NCI-H2081 (cell line): Measurements from ENCODE around the gene CUX1.
"Not testable (repeated sequence)": the region's sequence is repeated elsewhere in the genome, so short reads cannot be mapped to it uniquely, and the experiment has no call there.

ENCODE experiments used
- DNase-seq, 2 experiments: peaks; one replicate each; lab custom pipeline; 2025; lab: John Stamatoyannopoulos, UW

Gene CUX1

GRCh38 chr7:102099474-102099873 lies 282.0 kb downstream of the CUX1 start:
- no peak for DNase-seq

GRCh38 chr7:102101111-102101551 lies 283.7 kb downstream of the CUX1 start:
- DNase-seq: no peak

DNA sequence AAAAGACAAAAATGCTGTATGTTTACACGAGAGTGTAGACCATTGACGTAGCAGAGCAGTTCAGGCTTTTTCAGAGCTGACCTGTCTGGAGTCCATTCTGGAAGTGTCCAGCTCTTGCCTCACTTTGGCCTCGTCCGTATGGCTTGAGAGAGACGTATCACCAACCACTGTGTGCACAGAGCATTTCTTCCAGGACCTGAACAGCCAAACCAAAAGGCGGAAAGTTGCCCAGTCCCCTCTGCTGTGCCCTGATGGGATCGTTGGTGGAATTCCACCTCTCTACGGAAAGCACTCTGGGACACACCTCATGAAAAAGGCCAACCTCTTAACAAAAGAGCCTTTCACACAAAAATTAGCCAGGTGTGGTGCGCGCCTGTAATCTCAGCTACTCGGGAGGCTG lies 284.5 kb downstream of the CUX1 start:
- no peak for DNase-seq

- no peak for DNase-seq
Observed at GRCh38 chr7:102103027-102103372, 285.6 kb downstream of the CUX1 start.

DNA sequence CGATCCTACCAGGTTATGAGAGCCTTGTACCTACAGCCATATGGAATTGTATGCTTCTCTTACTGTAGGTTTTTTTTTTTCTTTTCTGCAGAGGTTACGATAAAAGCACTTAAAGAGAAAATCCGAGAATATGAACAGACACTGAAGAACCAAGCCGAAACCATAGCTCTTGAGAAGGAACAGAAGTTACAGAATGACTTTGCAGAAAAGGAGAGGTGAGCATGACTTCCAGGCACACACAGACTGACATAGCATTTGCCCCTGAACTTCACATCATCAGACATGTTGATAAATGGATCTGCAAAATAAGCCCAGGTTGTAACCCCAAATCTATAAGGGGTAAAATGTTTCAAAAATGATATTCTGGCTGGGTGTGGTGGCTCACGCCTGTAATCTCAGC lies 286.8 kb downstream of the CUX1 start:
- no peak for DNase-seq

DNA sequence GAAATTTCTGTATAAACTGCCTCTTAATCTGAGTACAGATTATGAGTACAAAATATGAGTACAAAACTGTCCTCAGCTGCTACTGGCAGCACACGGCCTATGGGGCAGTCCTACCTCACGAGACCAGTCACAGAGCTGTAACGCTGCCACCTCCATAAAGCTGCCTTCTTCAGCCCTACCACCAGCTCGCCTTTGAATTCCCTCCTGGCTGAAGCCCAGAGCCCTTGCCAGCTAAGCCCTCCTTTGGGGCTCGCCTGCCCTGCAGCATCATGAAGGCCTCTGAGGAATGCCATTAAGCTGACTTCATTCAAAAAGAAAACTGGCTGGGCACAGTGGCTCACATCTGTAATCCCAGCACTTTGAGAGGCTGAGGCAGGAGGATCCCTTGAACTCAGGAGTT lies 289.2 kb downstream of the CUX1 start:
- no peak for DNase-seq

- DNase-seq: no peak
Observed at GRCh38 chr7:102107474-102108104, 290.2 kb downstream of the CUX1 start.

DNA sequence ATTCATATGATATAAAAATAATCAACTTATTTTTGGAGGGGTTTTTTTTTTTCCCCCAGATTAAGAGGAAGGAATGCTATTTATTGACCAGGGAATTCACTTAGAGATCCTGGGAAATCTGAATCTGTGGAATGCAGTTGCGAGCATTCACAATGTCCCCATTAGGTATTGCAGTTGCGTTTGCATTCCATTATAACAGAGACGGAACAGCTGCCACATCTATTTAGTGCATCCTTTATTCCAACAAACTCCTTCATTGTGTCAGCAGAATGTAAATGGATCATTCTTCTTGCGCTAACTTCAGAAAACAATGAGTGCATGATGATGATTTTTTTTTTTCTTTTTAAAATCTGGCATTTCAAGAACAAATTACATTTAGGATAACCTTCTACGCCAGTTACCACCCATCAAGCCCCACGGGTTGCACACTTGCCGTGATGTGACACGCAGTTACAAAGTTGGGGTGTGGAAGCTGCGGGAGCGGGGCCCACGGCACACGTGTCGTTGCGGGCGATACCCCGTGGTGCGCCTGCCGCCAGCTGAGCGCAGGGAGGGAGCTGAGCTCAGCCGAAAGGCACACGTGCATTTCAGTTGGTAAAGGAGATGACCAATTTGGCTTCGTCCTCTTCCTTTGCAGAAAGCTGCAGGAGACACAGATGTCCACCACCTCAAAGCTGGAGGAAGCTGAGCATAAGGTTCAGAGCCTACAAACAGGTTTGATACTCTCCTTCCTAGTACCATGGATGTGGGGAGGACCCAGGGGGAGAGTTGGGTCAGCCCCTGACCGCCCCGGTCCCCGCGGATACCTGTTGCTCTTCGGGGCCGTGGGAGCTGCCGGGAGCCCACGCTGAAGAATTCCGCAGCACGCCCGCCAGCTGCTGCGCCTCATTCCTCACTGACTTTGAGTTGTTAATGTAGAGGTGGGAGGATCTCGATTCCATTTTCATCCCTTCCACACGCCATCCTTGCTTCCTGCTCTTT lies 293.9 kb downstream of the CUX1 start:
- no peak for DNase-seq

- no peak for DNase-seq
Observed at GRCh38 chr7:102115181-102115580, 297.8 kb downstream of the CUX1 start.

DNA sequence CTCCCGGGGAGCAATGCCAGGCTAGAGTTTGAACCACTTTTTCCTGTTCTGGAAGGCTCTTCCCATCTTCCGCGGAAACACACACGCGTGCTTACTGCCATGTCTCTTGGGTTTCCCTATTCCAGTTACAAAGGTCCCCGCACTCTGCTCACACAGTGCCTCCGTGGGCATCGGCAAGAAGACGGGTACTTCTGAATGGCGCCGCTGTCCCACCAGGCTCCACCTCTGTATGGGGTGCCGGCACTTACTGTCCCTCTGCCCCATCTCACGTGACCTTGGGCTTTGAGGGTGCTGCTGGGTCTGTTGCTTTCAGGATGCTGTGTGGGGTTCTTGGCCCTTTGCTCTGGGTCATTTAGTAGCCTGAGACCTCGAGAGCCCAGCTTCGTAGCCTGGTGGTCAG lies 298.5 kb downstream of the CUX1 start:
- no peak for DNase-seq

- DNase-seq: no peak
Observed at GRCh38 chr7:102117743-102118142, 300.3 kb downstream of the CUX1 start.

DNA sequence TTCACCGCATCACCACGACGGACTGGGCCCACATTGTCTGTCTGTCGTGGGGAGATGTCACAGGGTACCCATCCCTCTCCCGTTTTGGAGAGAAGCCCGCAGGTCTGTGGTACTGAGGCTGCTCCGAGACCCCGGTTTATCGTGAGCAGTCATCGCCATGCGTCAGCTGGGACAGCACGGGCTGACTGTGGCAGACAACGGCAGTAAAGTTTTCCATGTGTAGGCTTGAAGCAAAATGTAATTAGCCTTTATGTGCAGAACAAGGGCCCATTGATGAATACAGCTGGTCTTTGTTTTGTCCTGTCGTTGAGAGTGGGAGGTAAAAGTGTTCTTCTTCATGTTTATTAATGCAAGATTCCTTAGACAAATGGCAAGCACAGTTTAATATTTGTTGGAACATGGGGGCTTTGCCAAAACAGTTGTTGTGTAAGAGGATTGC lies 301.8 kb downstream of the CUX1 start:
- no peak for DNase-seq

GRCh38 chr7:102119925-102120324 lies 302.5 kb downstream of the CUX1 start:
- DNase-seq: no peak

- no peak for DNase-seq
Observed at GRCh38 chr7:102120666-102121195, 303.3 kb downstream of the CUX1 start.

DNA sequence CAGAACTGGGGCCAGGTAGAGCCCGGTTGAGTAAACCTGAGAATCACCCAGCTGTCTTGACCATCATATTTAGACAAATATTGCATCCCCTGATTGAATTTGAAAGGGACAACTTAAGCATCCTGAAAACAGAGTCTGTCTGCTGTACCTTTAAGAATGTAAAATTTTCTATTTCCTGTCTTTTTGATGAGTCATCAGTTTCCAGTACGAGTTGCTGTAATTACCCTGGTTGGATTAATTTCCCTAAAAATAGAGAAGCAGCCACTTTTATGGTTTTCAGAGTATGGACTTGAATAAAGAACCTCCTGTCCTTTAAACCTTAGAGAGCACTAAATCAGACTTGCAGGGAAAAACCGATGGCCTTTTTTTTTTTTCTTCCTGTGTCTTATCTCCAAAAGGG lies 304.6 kb downstream of the CUX1 start:
- peak in 1 of 2 experiments; percentile 18 for DNase-seq

DNA sequence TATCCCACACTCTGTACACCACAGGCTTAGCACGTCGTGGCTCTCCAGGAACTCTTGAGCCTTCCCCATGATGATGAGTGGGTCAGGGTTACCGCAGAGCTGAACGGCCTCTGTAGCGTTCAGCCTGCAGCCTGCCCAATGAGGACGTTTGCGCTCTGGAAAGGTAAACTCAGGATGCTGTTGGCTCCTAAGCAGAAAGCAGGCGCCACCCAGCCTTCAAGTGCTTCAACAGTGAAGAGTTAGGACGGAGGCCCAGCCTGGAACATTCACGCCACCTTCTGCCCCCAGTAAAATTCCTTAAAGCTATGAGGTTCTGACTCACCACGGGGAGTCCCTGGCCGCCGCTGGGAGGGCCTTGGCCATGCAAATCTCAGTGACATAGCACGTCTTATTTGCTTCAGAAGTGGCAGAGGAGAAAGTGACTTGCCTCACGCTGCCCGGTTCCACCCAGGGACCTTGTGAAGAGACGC lies 307.7 kb downstream of the CUX1 start:
- DNase-seq: no peak

GRCh38 chr7:102128303-102128702 lies 310.9 kb downstream of the CUX1 start:
- DNase-seq: no peak

- no peak for DNase-seq
Observed at GRCh38 chr7:102129636-102130370, 312.4 kb downstream of the CUX1 start.

- no peak for DNase-seq
Observed at GRCh38 chr7:102132209-102132752, 314.9 kb downstream of the CUX1 start.

GRCh38 chr7:102138676-102139075 lies 321.2 kb downstream of the CUX1 start:
- DNase-seq: no peak

GRCh38 chr7:102140952-102141370 lies 323.5 kb downstream of the CUX1 start:
- DNase-seq: no peak

GRCh38 chr7:102142433-102142832 lies 325.0 kb downstream of the CUX1 start:
- not testable (repeated sequence) for DNase-seq
